ENCODE results near the gene FAM76B.

DNA sequence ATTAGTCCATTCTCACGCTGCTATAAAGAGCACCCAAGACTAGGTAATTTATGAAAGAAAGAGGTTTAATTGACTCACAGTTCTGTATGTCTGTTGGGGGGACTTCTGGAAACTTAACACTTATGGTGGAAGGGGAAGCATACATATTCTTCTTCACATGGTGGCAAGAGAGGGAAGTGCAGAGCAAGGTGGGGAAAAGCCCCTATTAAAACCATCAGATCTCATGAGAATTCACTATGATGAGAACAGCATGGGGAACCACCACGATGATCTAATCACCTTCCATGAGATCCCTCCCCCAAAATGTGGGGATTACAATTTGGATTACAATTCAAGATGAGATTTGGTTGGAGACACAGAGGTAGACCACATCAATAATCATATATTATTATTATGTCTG, 26.5 kb upstream of the FAM76B start:
- TF ChIP-seq, protein P1, sequence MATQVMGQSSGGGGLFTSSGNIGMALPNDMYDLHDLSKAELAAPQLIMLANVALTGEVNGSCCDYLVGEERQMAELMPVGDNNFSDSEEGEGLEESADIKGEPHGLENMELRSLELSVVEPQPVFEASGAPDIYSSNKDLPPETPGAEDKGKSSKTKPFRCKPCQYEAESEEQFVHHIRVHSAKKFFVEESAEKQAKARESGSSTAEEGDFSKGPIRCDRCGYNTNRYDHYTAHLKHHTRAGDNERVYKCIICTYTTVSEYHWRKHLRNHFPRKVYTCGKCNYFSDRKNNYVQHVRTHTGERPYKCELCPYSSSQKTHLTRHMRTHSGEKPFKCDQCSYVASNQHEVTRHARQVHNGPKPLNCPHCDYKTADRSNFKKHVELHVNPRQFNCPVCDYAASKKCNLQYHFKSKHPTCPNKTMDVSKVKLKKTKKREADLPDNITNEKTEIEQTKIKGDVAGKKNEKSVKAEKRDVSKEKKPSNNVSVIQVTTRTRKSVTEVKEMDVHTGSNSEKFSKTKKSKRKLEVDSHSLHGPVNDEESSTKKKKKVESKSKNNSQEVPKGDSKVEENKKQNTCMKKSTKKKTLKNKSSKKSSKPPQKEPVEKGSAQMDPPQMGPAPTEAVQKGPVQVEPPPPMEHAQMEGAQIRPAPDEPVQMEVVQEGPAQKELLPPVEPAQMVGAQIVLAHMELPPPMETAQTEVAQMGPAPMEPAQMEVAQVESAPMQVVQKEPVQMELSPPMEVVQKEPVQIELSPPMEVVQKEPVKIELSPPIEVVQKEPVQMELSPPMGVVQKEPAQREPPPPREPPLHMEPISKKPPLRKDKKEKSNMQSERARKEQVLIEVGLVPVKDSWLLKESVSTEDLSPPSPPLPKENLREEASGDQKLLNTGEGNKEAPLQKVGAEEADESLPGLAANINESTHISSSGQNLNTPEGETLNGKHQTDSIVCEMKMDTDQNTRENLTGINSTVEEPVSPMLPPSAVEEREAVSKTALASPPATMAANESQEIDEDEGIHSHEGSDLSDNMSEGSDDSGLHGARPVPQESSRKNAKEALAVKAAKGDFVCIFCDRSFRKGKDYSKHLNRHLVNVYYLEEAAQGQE (IDR thresholded peaks at IDR 0.05; ENCODE audit: insufficient read depth in 1 of 2, low read depth in 2 of 2, low read length in 2 of 2) = no peak
- no peak for TF ChIP-seq POLR2AphosphoS5 (IDR thresholded peaks at IDR 0.05; ENCODE audit: low read depth, low read length)
- TF ChIP-seq TAF1 (IDR thresholded peaks at IDR 0.05; ENCODE audit: borderline replicate concordance, insufficient read depth, low read length) = no peak
- TF ChIP-seq FOXP2 (optimal IDR thresholded peaks at IDR 0.05; ENCODE audit: borderline replicate concordance, extremely low read depth, extremely low read length, insufficient read depth) = no peak
- no peak for TF ChIP-seq SIN3A (IDR thresholded peaks at IDR 0.05; ENCODE audit: borderline replicate concordance, insufficient read depth, low read length)

Data from PFSK-1 (cell line).